HG02973 (cell line): Measurements from ENCODE around the gene YPEL1.
"Not testable (repeated sequence)": the region's sequence is repeated elsewhere in the genome, so short reads cannot be mapped to it uniquely, and the experiment has no call there.

ENCODE experiments used
- ATAC-seq: cut with Tn5 transposase; IDR thresholded peaks from one replicate; pipeline ENCODE4 v1.9.1; 2021; ENCODE audit warnings: moderate library complexity; ENCODE audit not compliant: unreplicated experiment

Gene YPEL1

DNA sequence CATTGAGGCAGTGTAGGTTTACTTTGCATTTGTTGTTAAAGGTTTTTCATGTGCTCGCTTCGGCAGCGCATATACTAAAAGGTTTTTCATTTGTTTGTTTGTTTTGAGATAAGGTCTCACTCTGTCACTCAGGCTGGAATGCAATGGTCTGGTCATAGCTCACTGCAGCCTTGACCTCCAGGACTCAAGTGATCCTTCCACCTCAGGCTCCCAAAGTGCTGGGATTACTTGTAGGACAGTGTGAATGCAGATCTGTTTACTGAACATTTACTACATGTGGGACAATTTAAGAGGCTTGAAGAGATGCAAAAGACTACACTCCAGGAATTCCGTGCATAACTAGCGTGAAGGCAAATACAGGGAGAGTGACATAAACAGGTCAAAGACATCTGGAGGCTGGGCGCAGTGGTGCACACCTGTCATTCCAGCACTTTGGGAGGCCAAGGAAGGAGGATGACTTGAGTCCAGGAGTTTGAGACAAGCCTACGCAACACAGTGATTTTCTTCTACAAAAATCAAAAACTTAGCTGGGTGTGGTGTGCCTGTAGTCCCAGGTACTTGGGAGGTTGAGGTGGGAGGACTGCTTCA, 34.1 kb downstream of the YPEL1 start:
- ATAC-seq: no peak

DNA sequence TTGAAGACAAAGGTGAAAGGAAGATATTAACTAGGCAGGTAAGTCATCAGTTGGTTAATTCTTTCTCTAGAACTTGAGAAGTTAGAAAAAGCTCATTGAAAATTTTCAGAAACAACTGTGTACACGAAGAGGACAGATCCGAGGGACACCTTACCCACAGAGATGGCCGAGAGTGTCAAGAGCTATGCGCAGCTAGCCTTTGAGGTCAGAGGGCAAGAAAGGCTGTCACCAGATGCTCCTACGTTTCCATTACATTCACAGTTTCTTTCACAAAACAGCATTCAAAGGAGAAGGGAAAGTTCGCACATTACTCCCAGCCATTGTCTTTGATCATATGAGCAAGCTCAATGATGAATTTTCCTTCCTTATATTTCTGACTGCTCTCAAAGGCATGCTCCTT, 34.8 kb downstream of the YPEL1 start:
- ATAC-seq: no peak

DNA sequence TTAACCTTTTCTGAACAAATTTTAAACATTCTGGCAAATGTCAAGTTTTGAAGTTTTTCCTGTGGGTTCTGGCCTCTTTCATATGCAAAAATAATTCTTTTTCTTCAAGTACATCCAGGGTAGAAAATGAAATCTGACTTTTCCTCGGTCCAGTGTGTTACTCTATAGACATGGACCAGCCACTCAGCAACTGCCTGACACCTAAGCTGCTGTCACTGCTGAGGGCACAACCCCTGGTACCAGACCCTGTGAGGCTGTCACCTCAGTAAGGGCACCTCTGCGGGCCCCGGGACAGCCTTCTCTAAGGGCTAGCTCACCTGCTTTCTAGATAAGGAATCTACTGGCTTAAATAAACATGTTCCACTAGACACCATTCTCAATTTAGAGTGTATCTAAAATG, 36.0 kb downstream of the YPEL1 start:
- no peak for ATAC-seq

DNA sequence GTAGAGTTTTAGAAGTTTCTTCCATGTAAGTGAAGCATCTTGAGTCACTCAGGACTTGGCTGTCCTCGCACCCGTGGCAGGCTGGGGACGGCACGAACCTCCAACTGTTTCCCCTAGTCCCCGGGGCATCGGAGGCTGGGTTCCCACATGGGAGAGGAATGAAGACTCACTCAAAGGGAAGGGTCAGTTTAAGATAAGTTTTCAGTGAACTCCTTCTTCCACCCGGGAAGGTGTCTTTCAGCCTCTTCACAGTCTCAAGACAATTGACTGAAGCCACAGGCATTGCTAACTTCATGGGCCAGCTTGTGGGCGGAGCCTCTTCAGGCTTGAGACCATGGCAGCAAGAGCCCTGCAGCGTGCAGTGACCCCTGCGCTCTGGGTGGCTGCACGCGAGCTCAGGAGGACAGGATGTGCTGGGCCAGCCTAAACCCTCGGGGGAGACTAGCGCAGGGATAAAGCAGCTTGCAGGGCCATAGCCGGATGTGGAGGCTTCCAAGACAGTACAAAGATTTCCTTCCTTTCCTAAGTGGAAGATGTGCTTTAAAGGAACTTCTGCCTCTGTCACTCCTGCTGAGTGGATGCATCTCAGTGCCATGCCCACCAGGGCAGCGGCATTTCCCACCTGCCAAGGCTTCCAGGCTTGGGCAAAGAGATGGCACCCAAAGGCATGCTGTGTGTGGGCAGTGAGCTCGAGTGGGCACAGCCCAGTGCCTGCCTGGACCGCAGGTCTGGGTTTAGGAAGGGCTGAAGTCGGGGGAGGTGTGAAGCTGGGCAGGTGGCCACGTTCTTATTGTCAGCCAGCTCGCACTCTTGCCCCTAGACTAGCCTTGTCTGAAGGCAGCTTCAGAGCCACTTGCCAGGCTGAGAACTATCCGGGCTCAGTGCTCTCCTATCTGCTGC, 36.9 kb downstream of the YPEL1 start:
- ATAC-seq: no peak

DNA sequence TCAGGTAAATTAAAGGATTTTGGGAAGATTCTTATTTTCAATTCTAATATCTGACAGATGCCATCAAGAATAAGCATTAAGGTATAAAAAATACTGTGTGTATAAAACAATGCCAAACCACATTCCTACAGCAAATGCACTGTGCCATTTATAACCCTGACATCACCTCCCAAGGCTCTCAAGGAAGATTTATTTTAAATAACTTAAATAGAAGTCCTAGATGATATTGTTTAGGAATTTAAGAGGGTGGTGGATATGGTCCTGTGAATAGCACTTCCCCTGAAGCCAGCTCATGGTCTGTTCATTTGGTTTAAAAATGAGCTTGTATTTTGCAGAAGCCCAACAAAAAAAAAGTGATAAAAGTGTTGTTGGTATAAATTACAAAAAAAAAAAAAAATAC, 37.7 kb downstream of the YPEL1 start:
- no peak for ATAC-seq

DNA sequence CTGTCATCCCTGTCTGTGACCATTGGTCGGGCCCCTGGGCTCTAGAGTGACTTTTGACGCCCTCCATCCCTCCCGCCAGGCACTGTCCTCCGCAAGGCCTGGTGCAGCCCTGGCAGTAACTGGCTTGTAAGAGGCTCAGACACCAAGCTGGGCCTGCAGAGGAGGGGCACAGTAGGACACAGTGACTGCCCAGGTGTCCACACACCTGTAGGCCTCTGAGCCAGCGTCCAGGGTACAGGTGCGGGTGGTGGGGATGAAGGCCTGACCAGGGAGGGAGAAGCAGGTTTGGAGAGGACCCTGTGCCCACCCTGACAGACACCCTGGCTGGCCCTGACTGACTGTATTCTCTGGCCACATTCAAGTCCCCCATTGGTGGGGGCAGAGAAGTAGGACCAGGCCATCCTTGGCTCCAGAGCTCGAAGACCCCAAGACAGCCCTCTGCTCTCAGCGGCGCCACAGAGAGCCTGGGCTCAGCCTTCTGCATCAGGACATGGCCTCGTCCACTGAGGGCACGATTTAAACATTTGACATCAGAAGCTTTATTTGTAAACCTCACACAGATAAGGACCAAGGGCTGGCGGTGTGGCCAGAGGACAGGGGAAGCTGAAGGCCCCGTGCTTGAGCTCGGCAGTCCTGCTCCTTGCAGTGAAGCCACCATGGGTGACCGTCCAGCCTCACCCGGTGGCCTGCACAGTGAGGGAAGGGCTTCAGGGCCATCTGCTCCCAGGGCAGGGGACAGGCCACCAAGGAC, 38.4 kb downstream of the YPEL1 start:
- no peak for ATAC-seq

DNA sequence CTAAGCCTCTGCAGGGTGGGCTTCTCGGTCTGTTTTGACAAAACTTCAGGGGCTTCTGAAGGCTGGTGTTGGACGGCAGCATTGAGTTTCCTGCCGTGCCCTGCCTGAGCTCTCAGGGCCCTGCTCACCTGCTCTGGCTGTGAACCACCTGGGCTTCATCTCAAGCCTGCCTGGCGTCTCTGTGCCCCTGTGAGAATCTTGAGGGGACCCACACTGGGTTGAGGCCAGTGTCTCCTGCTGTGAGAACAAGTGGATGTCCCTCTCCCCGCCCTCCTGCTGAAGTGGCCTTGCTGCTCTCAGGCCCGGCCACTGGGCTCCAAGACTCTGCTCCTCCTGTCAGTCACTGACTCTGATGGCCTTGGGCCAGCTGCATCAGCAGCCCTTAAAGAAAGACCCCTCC, 39.5 kb downstream of the YPEL1 start:
- no peak for ATAC-seq

DNA sequence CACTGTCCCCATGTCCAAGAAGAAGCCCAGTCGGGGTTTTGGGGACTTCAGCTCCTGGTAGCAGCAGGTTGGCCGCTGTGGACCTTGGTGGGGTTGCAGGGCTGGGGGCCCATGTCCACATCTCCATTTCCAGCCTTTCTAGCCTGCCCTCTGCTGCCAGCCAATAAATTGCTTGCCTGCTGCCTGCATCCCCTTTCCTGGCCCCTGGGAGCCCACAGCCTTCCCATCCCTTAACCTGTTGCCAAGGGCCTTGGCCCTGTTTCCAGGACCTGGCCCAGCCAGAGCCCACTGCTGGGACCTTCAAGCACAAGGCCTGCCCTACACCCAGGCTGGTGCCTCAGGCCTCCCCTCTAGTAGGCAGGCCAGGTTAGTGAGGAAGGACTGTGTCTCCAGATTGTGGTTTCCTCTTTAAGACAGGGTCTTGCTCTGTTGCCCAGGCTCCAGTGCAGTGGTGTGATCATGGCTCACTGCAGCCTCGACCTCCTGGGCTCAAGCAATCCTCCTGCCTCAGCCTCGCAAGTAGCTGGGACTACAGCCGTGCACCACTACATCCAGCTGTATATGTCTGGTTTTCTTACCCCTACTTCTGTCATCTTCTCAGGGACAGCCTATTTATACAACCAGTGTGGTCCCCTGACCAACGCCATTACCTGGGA, 40.0 kb downstream of the YPEL1 start:
- ATAC-seq: no peak

DNA sequence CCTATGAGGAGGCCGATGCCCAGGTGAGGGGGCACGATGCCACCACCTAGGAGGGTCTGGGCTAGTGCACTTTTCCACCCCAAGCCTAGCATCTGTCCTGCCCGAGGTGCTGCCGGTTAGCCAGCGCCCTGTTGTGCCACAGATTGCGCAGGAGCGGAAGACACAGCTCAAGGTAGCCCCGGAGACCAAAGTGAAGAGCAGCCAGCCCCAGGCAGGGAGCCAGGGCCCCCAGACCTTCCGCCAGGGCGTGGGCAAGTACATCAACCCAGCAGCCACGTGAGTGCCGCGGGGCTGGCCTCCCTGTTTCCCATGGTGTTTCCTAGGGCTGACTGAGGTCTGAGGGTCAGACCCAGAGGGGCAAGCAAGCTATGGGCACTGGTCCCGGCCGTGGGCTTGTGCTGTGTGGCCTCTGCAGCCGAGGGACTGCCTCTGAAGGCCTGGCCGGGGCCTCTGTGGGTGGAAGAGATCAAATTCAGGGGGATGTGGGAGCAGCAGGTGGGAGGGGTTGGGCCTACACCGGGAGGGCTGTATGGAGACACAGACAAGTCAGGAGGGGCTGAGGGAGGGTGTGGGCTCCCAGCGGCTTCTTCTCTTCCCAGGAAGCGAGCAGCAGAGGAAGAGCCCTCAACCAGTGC, 40.7 kb downstream of the YPEL1 start:
- no peak for ATAC-seq

DNA sequence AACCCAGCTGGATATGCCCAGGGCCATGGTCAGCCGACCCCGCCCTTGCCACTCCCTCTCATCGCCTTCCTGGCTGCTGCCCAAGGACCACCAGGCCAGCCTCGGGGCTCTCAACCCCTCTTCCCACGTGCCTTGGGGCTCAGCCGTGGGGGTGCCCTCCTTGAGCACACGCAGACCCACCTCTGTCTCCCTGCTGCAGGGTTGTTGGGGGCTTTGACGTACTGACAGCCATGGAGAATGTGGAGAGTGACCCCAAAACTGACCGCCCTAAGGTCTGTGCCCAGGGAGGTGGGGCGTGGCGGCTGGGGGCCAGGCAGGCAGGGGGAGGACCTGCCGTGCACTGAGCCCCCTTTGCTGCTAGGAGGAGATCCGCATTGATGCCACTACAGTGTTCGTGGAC, 41.2 kb downstream of the YPEL1 start:
- no peak for ATAC-seq

DNA sequence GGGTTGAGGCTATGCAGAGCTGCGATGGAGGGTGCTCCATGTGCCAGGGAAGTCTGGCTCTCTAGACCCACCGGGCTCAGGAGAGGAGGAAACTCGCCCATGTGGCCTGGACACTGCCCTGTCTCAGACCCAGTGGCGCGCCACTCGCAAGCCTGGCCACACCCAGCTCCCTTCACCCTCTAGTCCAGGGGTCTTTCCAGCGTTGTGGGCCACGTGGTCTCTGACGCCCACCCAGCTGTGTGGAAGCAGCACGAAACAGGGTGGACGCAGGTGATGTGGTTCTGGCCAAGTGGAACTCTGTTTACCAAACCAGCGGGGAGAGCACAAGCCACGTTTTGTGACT, 41.6 kb downstream of the YPEL1 start:
- ATAC-seq: no peak

DNA sequence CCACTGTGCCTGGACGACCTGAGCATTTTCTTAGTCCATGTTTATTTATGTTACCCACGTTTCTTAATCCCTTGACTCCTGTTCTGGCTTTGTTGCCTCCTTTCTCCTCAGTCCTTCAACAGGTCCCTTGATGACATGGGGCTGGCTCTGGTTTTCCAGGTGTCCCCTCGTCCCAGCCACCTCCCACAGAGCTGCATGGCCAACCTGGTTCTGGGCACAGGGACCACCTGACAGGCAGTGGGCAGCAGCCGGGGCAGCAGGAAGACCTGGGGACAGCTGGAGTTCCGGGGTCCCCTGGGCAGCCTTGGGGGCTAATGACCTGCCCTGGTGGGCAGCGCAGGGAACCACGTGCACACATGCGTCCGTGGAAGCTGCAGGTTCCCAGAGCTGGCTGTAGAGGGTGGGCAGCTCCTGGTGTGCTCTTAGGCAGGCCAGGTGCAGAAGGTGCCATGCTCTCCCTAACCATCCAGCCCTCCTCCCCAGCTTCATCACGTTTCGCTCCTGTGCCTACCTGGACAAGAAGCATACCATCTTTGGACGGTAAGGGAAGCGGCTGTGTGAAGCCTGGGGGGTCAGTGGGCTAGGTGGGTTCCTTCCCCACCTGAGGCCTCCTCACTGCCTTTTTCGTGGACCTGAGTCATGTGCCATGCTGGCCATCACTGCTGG, 42.1 kb downstream of the YPEL1 start:
- no peak for ATAC-seq

DNA sequence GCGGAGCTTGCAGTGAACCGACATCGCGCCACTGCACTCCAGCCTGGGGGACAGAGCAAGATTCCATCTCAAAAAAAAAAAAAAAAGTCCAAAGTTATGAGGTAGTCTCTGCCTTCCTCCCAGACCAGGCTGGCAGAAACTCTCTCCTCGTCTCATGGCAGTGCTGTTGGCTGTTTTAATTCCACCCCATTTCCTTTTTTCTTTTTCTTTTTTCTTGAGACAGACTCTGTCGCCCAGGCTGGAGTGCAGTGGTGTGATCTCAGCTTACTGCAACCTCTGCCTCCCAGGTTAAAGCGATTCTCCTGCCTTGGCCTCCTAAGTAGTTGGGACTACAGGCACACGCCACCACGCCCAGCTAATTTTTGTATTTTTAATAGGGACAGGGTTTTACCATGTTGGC, 42.7 kb downstream of the YPEL1 start:
- not testable (repeated sequence) for ATAC-seq

DNA sequence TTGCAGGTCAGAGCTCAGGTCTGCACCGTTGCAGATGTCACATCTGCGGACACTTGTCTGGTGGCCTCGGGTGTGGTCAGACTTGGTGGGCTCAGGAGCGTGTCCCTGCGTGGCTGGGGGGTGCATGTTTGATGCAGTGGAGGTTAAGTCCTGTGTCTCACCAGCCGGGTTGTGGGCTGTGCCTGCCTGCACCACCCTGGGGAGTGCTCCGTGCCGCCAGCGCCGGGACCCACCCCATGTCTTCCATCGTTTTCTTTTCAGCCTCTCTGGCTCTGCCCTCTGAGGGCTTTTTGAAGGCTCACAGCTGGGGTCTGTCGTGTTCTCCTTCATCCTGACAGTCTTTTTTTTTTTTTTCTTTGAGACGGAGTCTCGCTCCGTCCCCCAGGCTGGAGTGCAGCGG, 43.8 kb downstream of the YPEL1 start:
- no peak for ATAC-seq

DNA sequence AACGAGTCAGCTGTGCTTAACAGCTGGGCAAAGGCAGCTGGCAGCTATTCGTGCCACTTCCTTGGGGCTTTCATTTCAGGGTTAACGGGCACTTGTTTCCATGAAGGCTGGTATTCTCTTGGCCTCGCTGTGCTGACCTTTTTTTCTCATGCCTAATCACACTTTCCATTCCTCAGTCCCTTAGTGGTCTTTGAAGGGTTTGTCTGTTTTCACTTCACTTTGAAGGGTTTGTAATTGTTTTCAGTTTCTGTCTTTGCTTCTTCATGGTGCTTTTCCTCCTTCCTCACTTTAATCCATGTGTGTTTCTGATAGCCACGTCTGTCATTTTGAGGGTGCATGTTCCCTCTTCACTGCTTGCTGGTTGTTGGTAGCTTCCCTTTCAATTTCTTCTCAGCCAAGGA, 45.2 kb downstream of the YPEL1 start:
- ATAC-seq: no peak

DNA sequence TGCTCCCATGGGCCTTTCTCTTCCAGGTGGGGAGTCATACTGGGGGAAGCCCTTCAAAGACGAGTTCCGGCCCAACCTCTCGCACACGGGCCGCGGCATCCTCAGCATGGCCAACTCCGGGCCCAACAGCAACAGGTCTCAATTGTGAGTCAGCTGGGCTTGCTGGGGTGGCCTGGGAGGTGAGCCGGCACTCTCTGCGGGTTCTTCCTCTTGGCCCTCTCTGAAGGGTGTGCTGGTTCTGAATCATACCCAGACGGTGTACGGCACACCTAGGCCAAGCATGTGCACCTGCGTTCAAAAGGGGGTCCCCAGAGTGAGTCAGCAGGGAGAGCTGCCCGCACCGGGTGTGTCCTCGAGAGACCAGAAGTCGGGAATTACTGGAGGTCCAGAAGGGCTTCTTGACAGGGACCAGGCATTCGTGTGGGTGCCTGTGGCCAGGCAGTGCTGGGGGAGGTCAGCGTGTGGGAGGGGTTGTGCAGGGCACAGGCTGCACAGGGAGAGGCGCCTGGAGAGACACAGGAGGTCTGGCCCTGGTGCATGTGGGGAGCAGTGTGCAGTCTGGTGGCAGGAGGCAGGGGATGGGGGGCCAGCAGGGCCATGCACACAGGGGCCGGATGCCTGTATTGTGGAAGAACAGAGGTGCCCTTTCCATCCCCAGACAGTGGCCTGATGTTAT, 46.8 kb downstream of the YPEL1 start:
- ATAC-seq: no peak

DNA sequence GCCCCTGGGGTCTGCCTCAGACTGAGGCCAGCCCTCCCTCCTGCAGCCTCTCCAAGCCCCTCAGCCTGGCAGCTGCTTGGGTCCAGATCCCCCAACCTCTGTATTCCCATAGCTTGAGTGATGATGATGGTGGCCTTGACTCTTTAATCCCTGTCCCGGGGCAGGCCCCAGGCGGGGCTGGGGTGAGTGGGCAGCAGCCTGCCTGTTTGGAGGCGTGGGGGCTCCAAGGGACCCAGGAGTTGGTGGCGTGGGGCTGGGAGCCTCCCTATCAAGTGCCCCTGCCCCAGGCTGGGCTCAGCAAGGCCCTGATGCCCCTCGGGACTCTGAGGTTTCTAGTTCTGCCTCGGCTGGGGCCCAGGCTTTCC, 47.3 kb downstream of the YPEL1 start:
- no peak for ATAC-seq

DNA sequence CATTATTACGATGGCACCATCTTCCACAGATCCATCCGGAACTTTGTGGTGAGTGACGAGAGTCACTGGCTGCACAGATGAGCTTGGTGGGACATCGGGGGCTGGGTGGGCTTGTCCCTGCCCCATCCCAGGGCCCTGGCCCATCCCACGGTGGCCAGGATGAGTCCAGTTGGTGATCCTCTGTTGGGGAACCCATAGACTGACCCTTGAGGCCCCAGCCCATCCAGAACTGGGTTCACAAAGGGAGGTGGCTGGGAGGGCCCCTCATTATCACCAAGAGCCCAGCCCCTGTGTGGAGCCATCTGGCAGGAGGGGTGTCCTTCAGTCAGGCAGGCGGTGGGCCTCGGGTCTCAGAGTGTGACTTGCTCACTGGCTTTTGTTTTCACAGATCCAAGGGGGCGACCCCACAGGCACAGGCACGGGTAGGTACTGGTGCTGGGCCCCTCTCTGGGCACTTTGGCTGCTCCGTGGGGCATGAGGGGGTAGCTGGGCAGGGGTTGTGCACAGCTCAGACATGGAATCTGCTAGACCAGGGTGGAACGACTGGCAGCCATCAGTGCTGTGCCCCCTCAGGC, 47.8 kb downstream of the YPEL1 start:
- no peak for ATAC-seq

DNA sequence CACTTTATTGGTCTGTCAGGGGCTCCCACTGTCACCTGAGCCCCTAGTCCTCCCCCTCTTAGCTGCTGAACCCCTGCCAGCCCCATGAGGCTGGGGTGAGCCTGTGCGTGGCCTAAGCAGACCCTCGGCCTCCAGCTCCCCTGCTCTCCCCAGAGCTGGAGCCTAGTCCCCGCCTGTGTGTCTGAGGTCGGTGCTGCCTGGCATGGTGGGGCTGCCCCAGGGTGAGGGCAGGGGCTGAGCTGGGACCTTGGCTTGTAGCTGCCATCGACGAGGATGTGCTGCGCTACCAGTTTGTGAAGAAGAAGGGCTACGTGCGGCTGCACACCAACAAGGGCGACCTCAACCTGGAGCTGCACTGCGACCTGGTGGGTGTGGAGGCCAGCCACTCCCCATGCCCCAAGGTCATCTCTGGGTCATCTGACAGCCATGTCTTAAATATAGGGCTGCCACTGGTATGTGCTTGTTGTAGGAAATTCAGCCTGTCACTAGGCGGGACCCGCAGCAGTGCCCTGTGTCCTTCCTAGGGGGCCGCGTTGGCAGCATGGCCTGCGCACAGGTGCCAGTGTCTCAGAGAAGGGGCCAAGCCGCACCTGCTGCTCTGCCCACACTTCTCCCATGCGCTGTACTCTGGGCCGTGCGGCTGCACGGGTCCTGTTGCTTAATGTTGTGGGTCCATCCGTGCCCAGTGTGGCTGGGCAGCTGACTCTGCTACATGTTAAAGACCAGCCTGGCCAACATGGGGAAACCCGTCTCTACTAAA, 48.8 kb downstream of the YPEL1 start:
- ATAC-seq: no peak
